HCT116 (cell line): Measurements from ENCODE around the gene PACS2. TPM values are rescaled to one million over a fixed set of nuclear protein-coding genes. Genes with fewer than 3 reads are reported as not detected.

Source experiments
- ATAC-seq: fragments of 200-7000 bp; cut with Tn5 transposase; 2 replicates; pipeline ENCODE4 v1.9.1; 2020; ENCODE audit warnings: mild to moderate bottlenecking, moderate library complexity
- BruUV-seq: library from RNA; stranded (reverse); fragments of 400-500 nt; replicated peaks from 2 replicates; lab custom pipeline; 2021; lab: Mats Ljungman, UMichigan
- CTCF ChIA-PET: fragments of 300-600 bp; sonication (Branson Sonifier 250); formaldehyde crosslinking; loops from one replicate; lab custom pipeline; 2021; ENCODE audit warnings: antibody characterized with exemption; lab: Charles Lee
- POLR2A ChIA-PET: fragments of 300-600, 350-600 bp; sonication (Branson Sonifier 250); formaldehyde crosslinking; loops from one replicate; lab custom pipeline; 2021; ENCODE audit warnings: antibody characterized with exemption; lab: Charles Lee
- RAD21 ChIA-PET, 2 experiments: fragments of 300-600 bp; sonication (Branson Sonifier 250); formaldehyde crosslinking; loops; one replicate each; lab custom pipeline; 2023; ENCODE audit warnings: low total read pairs in 2 of 2; ENCODE audit not compliant: uncharacterized antibody in 2 of 2, unreplicated experiment in 2 of 2, low non-redundant PET in 1 of 2; lab: Charles Lee
- DNase-seq: peaks from one replicate; pipeline ENCODE4 v3.0.0-alpha.2; 2010; ENCODE audit warnings: low read depth, low spot score
- H2AFZ ChIP-seq: fragments of 200-600 bp; shearing (Covaris generic), sonication (generic); 2 replicates; pipeline ENCODE4 v1.6.1; 2017; ENCODE audit warnings: low read depth, mixed run types, mixed read lengths, antibody characterized with exemption, low read length; ENCODE audit not compliant: poor library complexity, severe bottlenecking
- H3K27ac ChIP-seq: 2 replicates; pipeline ENCODE4 v1.5.1; 2012; ENCODE audit warnings: low read depth, low read length
- H3K27me3 ChIP-seq: fragments of 200-600 bp; sonication (generic); 2 replicates; pipeline ENCODE4 v1.6.1; 2016; ENCODE audit warnings: mixed run types, low read length, mixed read lengths; ENCODE audit not compliant: insufficient read depth
- H3K36me3 ChIP-seq, 2 experiments: fragments of 200-500 bp in 1 of 2; fragments of 200-600 bp in 1 of 2; sonication (Bioruptor generic) in 1 of 2; sonication (generic) in 1 of 2; 2 replicates each; pipeline versions ENCODE4 v1.5.1 to v1.6.1; 2014 to 2016; ENCODE audit warnings: low read length in 2 of 2, inconsistent platforms in 1 of 2, mixed read lengths in 1 of 2, mixed run types in 1 of 2; ENCODE audit not compliant: insufficient read depth in 2 of 2, control insufficient read depth in 1 of 2
- H3K4me1 ChIP-seq, 2 experiments: fragments of 200-600 bp in 1 of 2; sonication (generic) in 1 of 2; 2 replicates each; pipeline versions ENCODE4 v1.5.1 to v1.6.1; 2012 to 2017; ENCODE audit warnings: low read length in 2 of 2, inconsistent platforms in 1 of 2, mild to moderate bottlenecking in 1 of 2, mixed read lengths in 1 of 2, mixed run types in 1 of 2, moderate library complexity in 1 of 2; ENCODE audit not compliant: insufficient read depth in 2 of 2, control insufficient read depth in 1 of 2
- H3K4me2 ChIP-seq: fragments of 200-600 bp; sonication (generic); 2 replicates; pipeline ENCODE4 v1.6.1; 2017; ENCODE audit warnings: mixed run types, low read length, mixed read lengths
- H3K4me3 ChIP-seq, 2 experiments: fragments of 200-600 bp in 1 of 2; sonication (generic) in 1 of 2; replicated peaks in 1 of 2; 2 replicates each; pipeline ENCODE4 v1.5.1; 2011 to 2016; ENCODE audit warnings: low read length in 2 of 2, control low read depth in 1 of 2, low read depth in 1 of 2, mild to moderate bottlenecking in 1 of 2, mixed read lengths in 1 of 2, mixed run types in 1 of 2
- H3K79me2 ChIP-seq: fragments of 200-600 bp; sonication (generic); 2 replicates; pipeline ENCODE4 v1.6.1; 2017; ENCODE audit warnings: mild to moderate bottlenecking, mixed run types, low read length, moderate library complexity, mixed read lengths; ENCODE audit not compliant: insufficient read depth
- H3K9ac ChIP-seq: fragments of 200-600 bp; sonication (generic); 2 replicates; pipeline ENCODE4 v1.6.1; 2016; ENCODE audit warnings: low read length, mixed read lengths
- H3K9me2 ChIP-seq: fragments of 200-600 bp; sonication (generic), shearing (Covaris generic); 2 replicates; pipeline ENCODE4 v1.6.1; 2017; ENCODE audit warnings: mixed run types, mild to moderate bottlenecking, moderate library complexity; ENCODE audit not compliant: insufficient read depth
- H3K9me3 ChIP-seq, 2 experiments: fragments of 200-500 bp in 1 of 2; fragments of 200-600 bp in 1 of 2; sonication (Bioruptor generic) in 1 of 2; sonication (generic) in 1 of 2; 2 replicates each; pipeline ENCODE4 v1.6.1; 2014 to 2017; ENCODE audit warnings: low read length in 2 of 2, mixed read lengths in 2 of 2, inconsistent platforms in 1 of 2, low read depth in 1 of 2, mild to moderate bottlenecking in 1 of 2, mixed run types in 1 of 2, moderate library complexity in 1 of 2; ENCODE audit not compliant: control insufficient read depth in 1 of 2, insufficient read depth in 1 of 2
- H4K20me1 ChIP-seq: fragments of 200-600 bp; sonication (generic), shearing (Covaris generic); 2 replicates; pipeline ENCODE4 v1.6.1; 2017; ENCODE audit warnings: mixed run types, mild to moderate bottlenecking, moderate library complexity; ENCODE audit not compliant: insufficient read depth
- CBX3 ChIP-seq: IDR thresholded peaks from 2 replicates; pipeline ENCODE4 v1.6.1; 2012; ENCODE audit warnings: low read depth
- CEBPB ChIP-seq: IDR thresholded peaks from 2 replicates; pipeline ENCODE4 v1.6.1; 2012; ENCODE audit warnings: low read depth
- CTCF ChIP-seq, 3 experiments: fragments of 200-600 bp in 1 of 3; sonication (generic) in 1 of 3; IDR thresholded peaks in 2 of 3; conservative IDR thresholded peaks in 1 of 3; 2 replicates each; pipeline ENCODE4 v1.5.1; 2012 to 2017; ENCODE audit warnings: low read depth in 2 of 3, low read length in 2 of 3, antibody characterized with exemption in 1 of 3, borderline replicate concordance in 1 of 3, control low read depth in 1 of 3, mild to moderate bottlenecking in 1 of 3, mixed read lengths in 1 of 3, mixed run types in 1 of 3, moderate library complexity in 1 of 3; ENCODE audit not compliant: insufficient read depth in 1 of 3
- EGR1 ChIP-seq: IDR thresholded peaks from 2 replicates; pipeline ENCODE4 v1.6.1; 2012; ENCODE audit warnings: low read depth
- ELF1 ChIP-seq: IDR thresholded peaks from 2 replicates; pipeline ENCODE4 v1.6.1; 2012; ENCODE audit warnings: low read depth, borderline replicate concordance
- EZH2 ChIP-seq: fragments of 200-600 bp; sonication (generic); IDR thresholded peaks from 2 replicates; pipeline ENCODE4 v1.6.1; 2017; ENCODE audit warnings: antibody characterized with exemption, mixed run types
- EZH2phosphoT487 ChIP-seq: fragments of 200-600 bp; IDR thresholded peaks from 2 replicates; pipeline ENCODE4 v1.6.1; 2018; ENCODE audit warnings: antibody characterized with exemption, borderline replicate concordance
- JUND ChIP-seq: IDR thresholded peaks from 2 replicates; pipeline ENCODE4 v1.6.1; 2012
- MAX ChIP-seq: IDR thresholded peaks from 2 replicates; pipeline ENCODE4 v1.6.1; 2012
- POLR2A ChIP-seq: IDR thresholded peaks from 2 replicates; pipeline ENCODE4 v1.7.0; 2011; ENCODE audit warnings: borderline replicate concordance; ENCODE audit not compliant: insufficient read depth, insufficient read length; ENCODE audit errors: extremely low read depth
- POLR2AphosphoS5 ChIP-seq: IDR thresholded peaks from 2 replicates; pipeline ENCODE4 v1.6.1; 2011; ENCODE audit warnings: mild to moderate bottlenecking, low read depth, low read length, moderate library complexity
- SIN3A ChIP-seq: IDR thresholded peaks from 2 replicates; pipeline ENCODE4 v1.6.1; 2012; ENCODE audit warnings: low read depth
- TCF7L2 ChIP-seq: IDR thresholded peaks from 2 replicates; pipeline ENCODE4 v1.7.0; 2011; ENCODE audit warnings: borderline replicate concordance, inconsistent platforms; ENCODE audit not compliant: insufficient read depth, insufficient read length; ENCODE audit errors: extremely low read depth
- YY1 ChIP-seq: IDR thresholded peaks from 2 replicates; pipeline ENCODE4 v1.6.1; 2011; ENCODE audit warnings: low read length, low read depth, moderate library complexity, mild to moderate bottlenecking; ENCODE audit not compliant: insufficient replicate concordance; ENCODE audit errors: extremely low read depth
- ZNF274 ChIP-seq: fragments of 200-500 bp; sonication (Bioruptor generic); IDR thresholded peaks from 2 replicates; pipeline ENCODE4 v1.6.1; 2014; ENCODE audit warnings: mild to moderate bottlenecking, low read depth, low read length, inconsistent platforms
- intact Hi-C: fragments of 100-400 bp; cut with micrococcal nuclease; formaldehyde crosslinking; loops from 2 replicates; pipeline ENCODE4 v1.10.0; 2022
- total RNA-seq: library from RNA; stranded (reverse); gene quantifications from one replicate; pipeline ENCODE4 v1.2.1, GENCODE V29; 2021; ENCODE audit not compliant: unreplicated experiment
- TF ChIP-seq, protein P1 (sequence below): IDR thresholded peaks from 2 replicates; pipeline ENCODE4 v1.6.1; 2012

PACS2 gene
- total RNA-seq, 1 experiment from 2014 or later: 75.5 TPM

GRCh38 chr14:105366386-105367074, 52.0 kb downstream of the PACS2 start:
- ChIA-PET RAD21 (no interaction called here), CTCF (no interaction called here), POLR2A (no interaction called here)
- Histone ChIP-seq H3K27me3 (no peaks in the 10 kb centered on the region), H3K9me3 (no peaks in the 10 kb centered on the region), H3K4me3 (no peak overlapping the region), H3K36me3 (no peaks in the 10 kb centered on the region), H3K4me2 (no peak overlapping the region), H3K9ac (no peak overlapping the region), H3K27ac (no peak overlapping the region), H3K4me1 (peaks cover 5 to 7% of the 10 kb centered on the region in 2 experiments; a peak in 2 of 4 replicates), H2AFZ (no peak overlapping the region), H3K79me2 (no peaks in the 10 kb centered on the region), H4K20me1 (no peaks in the 10 kb centered on the region), H3K9me2 (no peaks in the 10 kb centered on the region)
- no peak for DNase-seq
- no TSS peak for BruUV-seq
- ATAC-seq: no peak
- TF ChIP-seq CBX3: no peak
- no peak for TF ChIP-seq YY1
- TF ChIP-seq MAX: no peak
- no peak for TF ChIP-seq POLR2A
- intact Hi-C loops: no loop called here

- H3K79me2 ChIP-seq: no peaks in the 10 kb centered on the region
- ATAC-seq (no peak), DNase-seq (no peak)
- ChIA-PET CTCF (no interaction called here), RAD21 (no interaction called here), POLR2A (no interaction called here)
- H2AFZ ChIP-seq: no peak overlapping the region
- intact Hi-C loops: no loop called here
- H3K36me3 ChIP-seq: no peaks in the 10 kb centered on the region
- BruUV-seq: no TSS peak
- no peak overlapping the region for H3K4me3 ChIP-seq
- H3K9ac ChIP-seq: no peak overlapping the region
- H3K4me2 ChIP-seq: no peak overlapping the region
- H3K9me3 ChIP-seq: no peaks in the 10 kb centered on the region
- H3K9me2 ChIP-seq: no peaks in the 10 kb centered on the region
- no peaks in the 10 kb centered on the region for H3K27me3 ChIP-seq
- no peak overlapping the region for H3K27ac ChIP-seq
- peaks cover 5 to 7% of the 10 kb centered on the region in 2 experiments; a peak in 2 of 4 replicates for H3K4me1 ChIP-seq
- H4K20me1 ChIP-seq: no peaks in the 10 kb centered on the region
- TF ChIP-seq CTCF (IDR thresholded peaks at IDR 0.05 in 2 of 3, conservative IDR thresholded peaks at IDR 0.05 in 1 of 3; ENCODE audit: borderline replicate concordance in 1 of 3, insufficient read depth in 1 of 3, low read depth in 2 of 3, low read length in 2 of 3) (no peak), CBX3 (no peak), EGR1 (no peak), EZH2 (no peak), CEBPB (no peak), SIN3A (no peak), MAX (no peak), POLR2AphosphoS5 (no peak), JUND (no peak), EZH2phosphoT487 (no peak), ZNF274 (no peak), ELF1 (no peak), POLR2A (no peak), TCF7L2 (no peak)
- TF ChIP-seq, protein P1, sequence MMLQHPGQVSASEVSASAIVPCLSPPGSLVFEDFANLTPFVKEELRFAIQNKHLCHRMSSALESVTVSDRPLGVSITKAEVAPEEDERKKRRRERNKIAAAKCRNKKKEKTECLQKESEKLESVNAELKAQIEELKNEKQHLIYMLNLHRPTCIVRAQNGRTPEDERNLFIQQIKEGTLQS: no peak
Observed at GRCh38 chr14:105367116-105368031, 52.8 kb downstream of the PACS2 start.
